Trophoblast cell (in vitro differentiated cells and primary cell): Measurements from ENCODE around the gene FAM20C.

Source experiments
- DNase-seq, 2 donors: peaks; one replicate each; pipeline ENCODE4 v3.0.0-alpha.2; 2016
- H2AFZ ChIP-seq: 2 replicates; pipeline ENCODE4 v1.6.1; 2013; ENCODE audit warnings: low read length, moderate library complexity, mild to moderate bottlenecking; ENCODE audit not compliant: insufficient read depth, poor library complexity
- H2AK5ac ChIP-seq: 2 replicates; pipeline ENCODE4 v1.6.1; 2013; ENCODE audit warnings: mild to moderate bottlenecking, low read length
- H2BK120ac ChIP-seq: 2 replicates; pipeline ENCODE4 v1.6.1; 2013; ENCODE audit warnings: low read length, mild to moderate bottlenecking, moderate library complexity; ENCODE audit not compliant: insufficient read depth, poor library complexity
- H2BK12ac ChIP-seq: 2 replicates; pipeline ENCODE4 v1.6.1; 2013; ENCODE audit warnings: mild to moderate bottlenecking, low read length, moderate library complexity
- H2BK5ac ChIP-seq: 2 replicates; pipeline ENCODE4 v1.6.1; 2013; ENCODE audit warnings: low read length, low read depth, moderate library complexity, mild to moderate bottlenecking; ENCODE audit not compliant: poor library complexity
- H3K14ac ChIP-seq: 2 replicates; pipeline ENCODE4 v1.6.1; 2013; ENCODE audit warnings: mild to moderate bottlenecking, low read length
- H3K18ac ChIP-seq: 2 replicates; pipeline ENCODE4 v1.6.1; 2013; ENCODE audit warnings: mild to moderate bottlenecking, low read length
- H3K23ac ChIP-seq: 2 replicates; pipeline ENCODE4 v1.6.1; 2013; ENCODE audit warnings: low read length
- H3K27ac ChIP-seq: 2 replicates; pipeline ENCODE4 v1.5.1; 2013; ENCODE audit warnings: low read depth, mild to moderate bottlenecking, inconsistent platforms, low read length, moderate library complexity
- H3K27me3 ChIP-seq: 2 replicates; pipeline ENCODE4 v1.6.1; 2013; ENCODE audit warnings: inconsistent platforms, mild to moderate bottlenecking, low read length, moderate library complexity; ENCODE audit not compliant: insufficient read depth
- H3K36me3 ChIP-seq, 2 experiments: 1 replicate in 1 of 2; 2 replicates in 1 of 2; pipeline ENCODE4 v1.6.1; 2013; ENCODE audit warnings: low read length in 2 of 2, mild to moderate bottlenecking in 2 of 2, moderate library complexity in 1 of 2; ENCODE audit not compliant: insufficient read depth in 2 of 2, control insufficient read depth in 1 of 2
- H3K4ac ChIP-seq: 2 replicates; pipeline ENCODE4 v1.6.1; 2013; ENCODE audit warnings: low read depth, mild to moderate bottlenecking, low read length, moderate library complexity
- H3K4me1 ChIP-seq, 2 experiments: 1 replicate in 1 of 2; 2 replicates in 1 of 2; pipeline ENCODE4 v1.6.1; 2013; ENCODE audit warnings: low read length in 2 of 2, mild to moderate bottlenecking in 2 of 2, moderate library complexity in 1 of 2; ENCODE audit not compliant: insufficient read depth in 2 of 2, control insufficient read depth in 1 of 2
- H3K4me2 ChIP-seq: 2 replicates; pipeline ENCODE4 v1.6.1; 2013; ENCODE audit warnings: inconsistent platforms, mild to moderate bottlenecking, low read length, moderate library complexity
- H3K4me3 ChIP-seq: 2 replicates; pipeline ENCODE4 v1.5.1; 2013; ENCODE audit warnings: mild to moderate bottlenecking, low read depth, low read length, inconsistent platforms
- H3K79me1 ChIP-seq: one replicate; pipeline ENCODE4 v1.6.1; 2013; ENCODE audit warnings: low read length
- H3K79me2 ChIP-seq: 2 replicates; pipeline ENCODE4 v1.6.1; 2013; ENCODE audit warnings: low read length, mild to moderate bottlenecking; ENCODE audit not compliant: control insufficient read depth, insufficient read depth, poor library complexity
- H3K9ac ChIP-seq: 2 replicates; pipeline ENCODE4 v1.6.1; 2013; ENCODE audit warnings: mild to moderate bottlenecking, low read length
- H3K9me3 ChIP-seq: 2 replicates; pipeline ENCODE4 v1.6.1; 2013; ENCODE audit warnings: low read depth, mild to moderate bottlenecking, control low read depth, inconsistent platforms, low read length; ENCODE audit not compliant: insufficient read depth
- H4K12ac ChIP-seq: 2 replicates; pipeline ENCODE4 v1.6.1; 2013; ENCODE audit warnings: low read depth, mild to moderate bottlenecking, low read length, moderate library complexity
- H4K8ac ChIP-seq: 2 replicates; pipeline ENCODE4 v1.6.1; 2013; ENCODE audit warnings: low read depth, mild to moderate bottlenecking, low read length, moderate library complexity
- H4K91ac ChIP-seq: one replicate; pipeline ENCODE4 v1.6.1; 2013; ENCODE audit warnings: low read depth, mild to moderate bottlenecking, low read length, moderate library complexity
- WGBS: extraction: QIAGEN DNeasy Blood & Tissue Kit; methylation state at CpG from one replicate; pipeline ENCODE4 v1.1.7; 2013; ENCODE audit warnings: missing lambda C conversion rate; ENCODE audit not compliant: insufficient read length, insufficient coverage; ENCODE audit errors: extremely low coverage; 5-methylcytosine and 5-hydroxymethylcytosine counted together

FAM20C gene

GRCh38 chr7:165661-166337 is 26.6 kb upstream of the FAM20C start:
- Histone ChIP-seq H3K4me1 (no peaks in the 10 kb centered on the region), H3K18ac (no peak overlapping the region), H2BK5ac (no peak overlapping the region), H3K14ac (no peak overlapping the region), H2BK120ac (no peak overlapping the region), H4K8ac (no peak overlapping the region), H2BK12ac (no peak overlapping the region), H3K79me2 (no peaks in the 10 kb centered on the region), H3K23ac (no peak overlapping the region), H2AFZ (no peak overlapping the region), H3K27me3 (no peaks in the 10 kb centered on the region), H4K91ac (no peak overlapping the region), H3K4me3 (no peak overlapping the region), H3K9ac (no peak overlapping the region), H3K4ac (no peak overlapping the region), H3K79me1 (no peaks in the 10 kb centered on the region), H2AK5ac (no peak overlapping the region), H4K12ac (no peak overlapping the region), H3K9me3 (peaks cover 5% of the 10 kb centered on the region), H3K27ac (no peak overlapping the region), H3K4me2 (no peak overlapping the region), H3K36me3 (no peaks in the 10 kb centered on the region)
- no peak for DNase-seq
- WGBS: no CpG with 5 or more reads among the region's 10 CpGs

GRCh38 chr7:166338-167060 is 25.9 kb upstream of the FAM20C start:
- no peak overlapping the region for H2AFZ ChIP-seq
- no peak overlapping the region for H3K27ac ChIP-seq
- H3K9me3 ChIP-seq: peaks cover 6% of the 10 kb centered on the region
- H4K8ac ChIP-seq: no peak overlapping the region
- no peak overlapping the region for H3K4ac ChIP-seq
- H4K12ac ChIP-seq: no peak overlapping the region
- no peaks in the 10 kb centered on the region for H3K79me2 ChIP-seq
- no peak overlapping the region for H3K4me2 ChIP-seq
- H3K36me3 ChIP-seq: no peaks in the 10 kb centered on the region
- H3K4me3 ChIP-seq: no peak overlapping the region
- no peak overlapping the region for H2BK12ac ChIP-seq
- no peak overlapping the region for H4K91ac ChIP-seq
- H2BK5ac ChIP-seq: no peak overlapping the region
- no peak overlapping the region for H2AK5ac ChIP-seq
- H3K9ac ChIP-seq: no peak overlapping the region
- no CpG with 5 or more reads among the region's 18 CpGs for WGBS
- H3K4me1 ChIP-seq: no peaks in the 10 kb centered on the region
- no peak overlapping the region for H3K18ac ChIP-seq
- no peaks in the 10 kb centered on the region for H3K27me3 ChIP-seq
- H3K14ac ChIP-seq: no peak overlapping the region
- H2BK120ac ChIP-seq: no peak overlapping the region
- H3K23ac ChIP-seq: no peak overlapping the region
- DNase-seq: no peak
- H3K79me1 ChIP-seq: no peaks in the 10 kb centered on the region

GRCh38 chr7:167090-167855 is 25.1 kb upstream of the FAM20C start:
- no peak overlapping the region for H4K12ac ChIP-seq
- no peak overlapping the region for H3K9ac ChIP-seq
- H2AK5ac ChIP-seq: no peak overlapping the region
- H3K79me1 ChIP-seq: no peaks in the 10 kb centered on the region
- H2AFZ ChIP-seq: no peak overlapping the region
- no peak overlapping the region for H2BK120ac ChIP-seq
- H3K9me3 ChIP-seq: peaks cover 6% of the 10 kb centered on the region
- no peaks in the 10 kb centered on the region for H3K36me3 ChIP-seq
- WGBS: no CpG with 5 or more reads among the region's 25 CpGs
- no peak overlapping the region for H4K91ac ChIP-seq
- H3K4me2 ChIP-seq: no peak overlapping the region
- no peak overlapping the region for H3K27ac ChIP-seq
- H3K4ac ChIP-seq: no peak overlapping the region
- no peaks in the 10 kb centered on the region for H3K4me1 ChIP-seq
- no peaks in the 10 kb centered on the region for H3K79me2 ChIP-seq
- no peak overlapping the region for H2BK12ac ChIP-seq
- DNase-seq: no peak
- no peak overlapping the region for H3K18ac ChIP-seq
- no peak overlapping the region for H4K8ac ChIP-seq
- H3K27me3 ChIP-seq: no peaks in the 10 kb centered on the region
- no peak overlapping the region for H2BK5ac ChIP-seq
- no peak overlapping the region for H3K14ac ChIP-seq
- H3K23ac ChIP-seq: no peak overlapping the region
- no peak overlapping the region for H3K4me3 ChIP-seq

- H3K36me3 ChIP-seq: no peaks in the 10 kb centered on the region
- H2BK5ac ChIP-seq: no peak overlapping the region
- H3K4ac ChIP-seq: no peak overlapping the region
- H2AK5ac ChIP-seq: no peak overlapping the region
- H4K12ac ChIP-seq: no peak overlapping the region
- H3K14ac ChIP-seq: no peak overlapping the region
- no peak overlapping the region for H2BK12ac ChIP-seq
- no peak for DNase-seq
- no CpG with 5 or more reads among the region's 31 CpGs for WGBS
- no peak overlapping the region for H3K4me3 ChIP-seq
- H2AFZ ChIP-seq: no peak overlapping the region
- no peak overlapping the region for H3K18ac ChIP-seq
- no peaks in the 10 kb centered on the region for H3K79me1 ChIP-seq
- no peak overlapping the region for H2BK120ac ChIP-seq
- H3K23ac ChIP-seq: no peak overlapping the region
- H3K9ac ChIP-seq: no peak overlapping the region
- H3K79me2 ChIP-seq: no peaks in the 10 kb centered on the region
- no peak overlapping the region for H3K27ac ChIP-seq
- H3K4me1 ChIP-seq: no peaks in the 10 kb centered on the region
- no peak overlapping the region for H4K91ac ChIP-seq
- H3K27me3 ChIP-seq: no peaks in the 10 kb centered on the region
- H3K4me2 ChIP-seq: no peak overlapping the region
- H3K9me3 ChIP-seq: peaks cover 6% of the 10 kb centered on the region
- no peak overlapping the region for H4K8ac ChIP-seq
Measured at GRCh38 chr7:167976-168791, 24.2 kb upstream of the FAM20C start.
